Endothelial cell of umbilical vein (primary cell): ENCODE results near the gene SEC62. TPM values are rescaled to one million over a fixed set of nuclear protein-coding genes. Genes with fewer than 3 reads are reported as not detected.

ENCODE experiments used
- BruUV-seq: library from RNA; stranded (reverse); fragments of 400-500 nt; replicated peaks from 2 replicates; lab custom pipeline; 2021; lab: Mats Ljungman, UMichigan
- CTCF ChIA-PET: fragments of 300-600, 350-600 bp; sonication (Branson Sonifier 250); formaldehyde crosslinking; loops from one replicate; lab custom pipeline; 2021; ENCODE audit warnings: antibody characterized with exemption, inconsistent platforms; lab: Charles Lee
- POLR2A ChIA-PET: fragments of 300-600, 350-600 bp; sonication (Branson Sonifier 250); formaldehyde crosslinking; loops from one replicate; lab custom pipeline; 2021; ENCODE audit warnings: antibody characterized with exemption, inconsistent platforms; lab: Charles Lee
- DNase-seq: peaks from one replicate; pipeline ENCODE4 v3.0.0-alpha.2; 2011; ENCODE audit warnings: low read depth, low spot score
- FAIRE-seq: peaks from 2 replicates; lab custom pipeline; 2011; peaks lifted over from hg19 to GRCh38; lab: Jason Lieb, UNC
- H2AFZ ChIP-seq: 2 replicates; pipeline ENCODE4 v1.6.0; 2012; ENCODE audit warnings: low read depth, low read length, control low read depth, inconsistent platforms
- H3K27ac ChIP-seq: 2 replicates; pipeline ENCODE4 v1.5.1; 2011; ENCODE audit warnings: low read depth, mild to moderate bottlenecking, control low read depth, low read length, moderate library complexity; ENCODE audit not compliant: insufficient read depth
- H3K27me3 ChIP-seq, 2 experiments: 2 replicates each; pipeline versions ENCODE4 v1.6.0 to v1.6.1; 2011; ENCODE audit warnings: low read length in 2 of 2, mixed read lengths in 1 of 2; ENCODE audit not compliant: control insufficient read depth in 2 of 2, insufficient read depth in 2 of 2
- H3K36me3 ChIP-seq, 2 experiments: 2 replicates in 1 of 2; 3 replicates in 1 of 2; pipeline ENCODE4 v1.5.1; 2011; ENCODE audit warnings: low read length in 2 of 2, mild to moderate bottlenecking in 1 of 2, moderate library complexity in 1 of 2; ENCODE audit not compliant: control insufficient read depth in 2 of 2, insufficient read depth in 2 of 2; ENCODE audit errors: extremely low read depth in 1 of 2
- H3K4me1 ChIP-seq: 3 replicates; pipeline ENCODE4 v1.5.1; 2011; ENCODE audit warnings: mild to moderate bottlenecking, low read length; ENCODE audit not compliant: control insufficient read depth, insufficient read depth; ENCODE audit errors: extremely low read depth
- H3K4me2 ChIP-seq: 2 replicates; pipeline ENCODE4 v1.6.1; 2011; ENCODE audit warnings: low read length, control low read depth, mixed read lengths; ENCODE audit not compliant: insufficient read depth
- H3K4me3 ChIP-seq, 3 experiments: fragments of 200-600 bp in 1 of 3; sonication (generic), shearing (Covaris generic) in 1 of 3; replicated peaks in 1 of 3; 2 replicates each; pipeline ENCODE4 v1.5.1; 2011 to 2016; ENCODE audit warnings: control low read depth in 3 of 3, low read length in 3 of 3, mild to moderate bottlenecking in 2 of 3, inconsistent platforms in 1 of 3, low read depth in 1 of 3, moderate library complexity in 1 of 3; ENCODE audit not compliant: insufficient read depth in 1 of 3
- H3K79me2 ChIP-seq: 2 replicates; pipeline ENCODE4 v1.6.0; 2012; ENCODE audit warnings: low read length, inconsistent platforms; ENCODE audit not compliant: control insufficient read depth, insufficient read depth
- H3K9ac ChIP-seq: replicated peaks from 2 replicates; pipeline ENCODE3; 2011; ENCODE audit warnings: low read length, control low read depth; ENCODE audit not compliant: insufficient read depth; ENCODE audit errors: extremely low read depth
- H3K9me1 ChIP-seq: replicated peaks from 3 replicates; pipeline ENCODE4 v1.6.0; 2011; ENCODE audit warnings: mild to moderate bottlenecking, low read length; ENCODE audit not compliant: control insufficient read depth, insufficient read depth; ENCODE audit errors: extremely low read depth
- H3K9me3 ChIP-seq: replicated peaks from 2 replicates; pipeline ENCODE4 v1.5.1; 2012; ENCODE audit warnings: low read length, inconsistent platforms; ENCODE audit not compliant: control insufficient read depth, insufficient read depth
- H4K20me1 ChIP-seq: replicated peaks from 2 replicates; pipeline ENCODE3; 2011; ENCODE audit warnings: mild to moderate bottlenecking, low read length; ENCODE audit not compliant: control insufficient read depth, insufficient read depth; ENCODE audit errors: extremely low read depth
- CTCF ChIP-seq, 2 donors: IDR thresholded peaks; 1 replicate in 1 of 2; 2 replicates in 1 of 2; pipeline ENCODE4 v1.5.1; 2011; ENCODE audit warnings: low read length in 2 of 2, mild to moderate bottlenecking in 2 of 2, moderate library complexity in 2 of 2, control low read depth in 1 of 2, inconsistent platforms in 1 of 2, low read depth in 1 of 2; ENCODE audit not compliant: insufficient read depth in 1 of 2; ENCODE audit errors: extremely low read depth in 1 of 2
- EZH2 ChIP-seq: IDR thresholded peaks from 2 replicates; pipeline ENCODE4 v1.6.1; 2012; ENCODE audit warnings: borderline replicate concordance, low read depth, mild to moderate bottlenecking, moderate library complexity, low read length, inconsistent platforms; ENCODE audit not compliant: severe bottlenecking
- MAX ChIP-seq: IDR thresholded peaks from 2 replicates; pipeline ENCODE4 v1.6.1; 2011; ENCODE audit not compliant: insufficient read depth, insufficient read length
- MYC ChIP-seq: IDR thresholded peaks from one replicate; pipeline ENCODE4 v1.6.1; 2011; ENCODE audit warnings: mild to moderate bottlenecking, low read depth, low read length
- POLR2AphosphoS5 ChIP-seq: IDR thresholded peaks from 2 replicates; pipeline ENCODE4 v1.6.1; 2012; ENCODE audit warnings: low read depth, mild to moderate bottlenecking, control low read depth, low read length, moderate library complexity; ENCODE audit not compliant: insufficient read depth
- dilution Hi-C: fragments of 300-500 bp; cut with MboI; formaldehyde crosslinking; loops from one replicate; pipeline ENCODE4 v1.15.0; 2019; ENCODE audit warnings: low sequenced_read_pairs; ENCODE audit not compliant: extremely low pct_ligation_motif_present
- intact Hi-C: fragments of 100-400 bp; cut with micrococcal nuclease; formaldehyde crosslinking; loops from one replicate; pipeline ENCODE4 v1.10.0; 2022
- polyA plus RNA-seq, 4 experiments: library from polyadenylated mRNA; depleted of rRNA in 3 of 4; stranded (reverse) in 3 of 4; unstranded in 1 of 4; fragments of >200 nt; gene quantifications; 2 replicates each; pipeline versions ENCODE4 v1.2.1 to v1.2.3, GENCODE V29; 2011 to 2012; ENCODE audit warnings: missing spikeins in 1 of 4
- total RNA-seq: library from RNA; stranded (reverse); gene quantifications from 2 replicates; pipeline ENCODE4 v1.2.3, GENCODE V29; 2021

SEC62 gene
- total and polyA plus RNA-seq, 2 donors (not counting 3 experiments of a cell fraction or from before 2014, with no cell fraction given): 90.7 to 90.8 TPM

- Histone ChIP-seq H3K79me2 (no peaks in the 10 kb centered on the region), H3K9me3 (no peaks in the 10 kb centered on the region), H3K4me3 (no peak overlapping the region), H3K4me1 (no peaks in the 10 kb centered on the region), H3K4me2 (no peak overlapping the region), H2AFZ (no peak overlapping the region), H3K9me1 (no peaks in the 10 kb centered on the region), H3K27me3 (no peaks in the 10 kb centered on the region), H3K27ac (no peak overlapping the region), H3K36me3 (no peaks in the 10 kb centered on the region), H4K20me1 (no peaks in the 10 kb centered on the region), H3K9ac (no peak overlapping the region)
- no peak for DNase-seq
- no peak for FAIRE-seq
- CTCF ChIA-PET: no interaction called here
- TF ChIP-seq MAX (no peak), POLR2AphosphoS5 (no peak), MYC (no peak), CTCF (IDR thresholded peaks at IDR 0.05; ENCODE audit: extremely low read depth in 1 of 2, insufficient read depth in 1 of 2, low read depth in 1 of 2, low read length in 2 of 2) (no peak), EZH2 (no peak)
- BruUV-seq: no TSS peak
- dilution Hi-C loops: no loop called here
- intact Hi-C loops: no loop called here
- POLR2A ChIA-PET: no interaction called here
Measured at GRCh38 chr3:170010498-170010897, 43.9 kb downstream of the SEC62 start.
